ENCODE results near the gene GFRA1. TPM values are rescaled to one million over a fixed set of nuclear protein-coding genes. Genes with fewer than 3 reads are reported as not detected.

GFRA1 gene
- polyA plus RNA-seq, 2 of the 4 experiments (the other 2 are of a cell fraction): 4.0 to 9.5 TPM

GRCh38 chr10:116251602-116252395 is 21.2 kb downstream of the GFRA1 start:
- H3K4me2 ChIP-seq: no peak overlapping the region
- no peak for DNase-seq (ENCODE audit: low read depth in 1 of 2, low spot score in 1 of 2)
- 61% methylated on average over 11 of the region's 12 CpGs for WGBS (ENCODE audit: missing lambda C conversion rate)
- no peak for ATAC-seq
- CTCF ChIA-PET: no interaction called here
- H3K4me3 ChIP-seq: no peak overlapping the region
- no peaks in the 10 kb centered on the region for H3K4me1 ChIP-seq
- H3K27ac ChIP-seq: no peak overlapping the region
- TF ChIP-seq, protein P1, sequence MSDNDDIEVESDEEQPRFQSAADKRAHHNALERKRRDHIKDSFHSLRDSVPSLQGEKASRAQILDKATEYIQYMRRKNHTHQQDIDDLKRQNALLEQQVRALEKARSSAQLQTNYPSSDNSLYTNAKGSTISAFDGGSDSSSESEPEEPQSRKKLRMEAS (IDR thresholded peaks at IDR 0.05): no peak
- TF ChIP-seq BHLHE40 (IDR thresholded peaks at IDR 0.05; ENCODE audit: low read depth, low read length): no peak
- no peak for TF ChIP-seq ZFP36 (IDR thresholded peaks at IDR 0.05; ENCODE audit: borderline replicate concordance, partially characterized antibody)
- no peak for TF ChIP-seq HEYL (CRISPR knock-in tag; IDR thresholded peaks at IDR 0.05)
- TF ChIP-seq KDM1A (IDR thresholded peaks at IDR 0.05; ENCODE audit: low read depth): no peak
- no peak for TF ChIP-seq ATOH8 (CRISPR knock-in tag; IDR thresholded peaks at IDR 0.05; ENCODE audit: low read depth)
- TF ChIP-seq PHF8 (IDR thresholded peaks at IDR 0.05; ENCODE audit: borderline replicate concordance, low read depth): no peak
- TF ChIP-seq CHD4 (IDR thresholded peaks at IDR 0.05; ENCODE audit: borderline replicate concordance): no peak
- no peak for TF ChIP-seq POLR2A (IDR thresholded peaks at IDR 0.05; ENCODE audit: low read length)
- TF ChIP-seq RARB (CRISPR knock-in tag; IDR thresholded peaks at IDR 0.05): no peak
- TF ChIP-seq RCOR1 (IDR thresholded peaks at IDR 0.05; ENCODE audit: low read depth, low read length): no peak
- TF ChIP-seq SREBF2 (IDR thresholded peaks at IDR 0.05): no peak
- no peak for TF ChIP-seq CHD2 (IDR thresholded peaks at IDR 0.05; ENCODE audit: low read length, partially characterized antibody)
- no peak for TF ChIP-seq ZNF302 (CRISPR knock-in tag; IDR thresholded peaks at IDR 0.05)
- TF ChIP-seq CEBPB (IDR thresholded peaks at IDR 0.05): no peak
- no peaks in the 10 kb centered on the region for H3K9me3 ChIP-seq
- FAIRE-seq: no peak
- POLR2A ChIA-PET: no interaction called here

GRCh38 chr10:116247691-116248090 is 25.3 kb downstream of the GFRA1 start:
- TF ChIP-seq E2F6 (IDR thresholded peaks at IDR 0.05; ENCODE audit: borderline replicate concordance, low read depth) (no peak), CTCF (IDR thresholded peaks at IDR 0.05) (no peak), NPAS2 (CRISPR knock-in tag; IDR thresholded peaks at IDR 0.05; ENCODE audit: borderline replicate concordance) (no peak), JUN (IDR thresholded peaks at IDR 0.05) (no peak), ESRRA (IDR thresholded peaks at IDR 0.05; ENCODE audit: borderline replicate concordance, low read length) (no peak)
- TF ChIP-seq, protein P2, sequence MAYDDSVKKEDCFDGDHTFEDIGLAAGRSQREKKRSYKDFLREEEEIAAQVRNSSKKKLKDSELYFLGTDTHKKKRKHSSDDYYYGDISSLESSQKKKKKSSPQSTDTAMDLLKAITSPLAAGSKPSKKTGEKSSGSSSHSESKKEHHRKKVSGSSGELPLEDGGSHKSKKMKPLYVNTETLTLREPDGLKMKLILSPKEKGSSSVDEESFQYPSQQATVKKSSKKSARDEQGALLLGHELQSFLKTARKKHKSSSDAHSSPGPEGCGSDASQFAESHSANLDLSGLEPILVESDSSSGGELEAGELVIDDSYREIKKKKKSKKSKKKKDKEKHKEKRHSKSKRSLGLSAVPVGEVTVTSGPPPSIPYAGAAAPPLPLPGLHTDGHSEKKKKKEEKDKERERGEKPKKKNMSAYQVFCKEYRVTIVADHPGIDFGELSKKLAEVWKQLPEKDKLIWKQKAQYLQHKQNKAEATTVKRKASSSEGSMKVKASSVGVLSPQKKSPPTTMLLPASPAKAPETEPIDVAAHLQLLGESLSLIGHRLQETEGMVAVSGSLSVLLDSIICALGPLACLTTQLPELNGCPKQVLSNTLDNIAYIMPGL (CRISPR knock-in tag; IDR thresholded peaks at IDR 0.05; ENCODE audit: borderline replicate concordance): no peak
- Histone ChIP-seq H3K4me2 (peak overlapping the region; percentile 27), H3K9me3 (no peaks in the 10 kb centered on the region), H3K27ac (no peak overlapping the region), H3K4me3 (no peak overlapping the region), H3K4me1 (no peaks in the 10 kb centered on the region)
- ATAC-seq: no peak
- POLR2A ChIA-PET: no interaction called here
- no peak for DNase-seq (ENCODE audit: low read depth in 1 of 2, low spot score in 1 of 2)
- CTCF ChIA-PET: no interaction called here
- no peak for FAIRE-seq
